GM12875 (cell line): ENCODE data around the gene KIF1B.

Experiments
- H3K4me3 ChIP-seq: one replicate; pipeline ENCODE4 v1.5.1; 2011; ENCODE audit warnings: low read depth, low read length, control low read depth
- CTCF ChIP-seq: IDR thresholded peaks from 2 replicates; pipeline ENCODE4 v1.5.1; 2011; ENCODE audit warnings: low read depth, mild to moderate bottlenecking, control low read depth, inconsistent platforms, low read length, moderate library complexity, borderline replicate concordance; ENCODE audit not compliant: insufficient read depth

The KIF1B gene

GRCh38 chr1:10302416-10302815, 92.0 kb downstream of the KIF1B start:
- no peak overlapping the region for H3K4me3 ChIP-seq
- no peak for TF ChIP-seq CTCF

- TF ChIP-seq CTCF = no peak
- H3K4me3 ChIP-seq = no peak overlapping the region
These were observed 93.9 kb downstream of the KIF1B start for GRCh38 chr1:10304295-10304694.

GRCh38 chr1:10306435-10306834, 96.1 kb downstream of the KIF1B start:
- no peak for TF ChIP-seq CTCF
- H3K4me3 ChIP-seq = no peak overlapping the region

- TF ChIP-seq CTCF = no peak
- H3K4me3 ChIP-seq = no peak overlapping the region
These were observed 97.6 kb downstream of the KIF1B start for GRCh38 chr1:10308001-10308400.

GRCh38 chr1:10309243-10310011, 99.1 kb downstream of the KIF1B start:
- H3K4me3 ChIP-seq = no peak overlapping the region
- TF ChIP-seq CTCF = no peak

GRCh38 chr1:10316752-10317151, 106.4 kb downstream of the KIF1B start:
- no peak overlapping the region for H3K4me3 ChIP-seq
- TF ChIP-seq CTCF = no peak

GRCh38 chr1:10319750-10320149, 109.4 kb downstream of the KIF1B start:
- TF ChIP-seq CTCF = no peak

More at GRCh38 chr1:10319750-10320149, 109.4 kb downstream of the KIF1B start:
- H3K4me3 ChIP-seq = no peak overlapping the region
